Measurements from ENCODE around the gene PDE4D. TPM values are rescaled to one million over a fixed set of nuclear protein-coding genes. Genes with fewer than 3 reads are reported as not detected.
"Not testable (repeated sequence)": the region's sequence is repeated elsewhere in the genome, so short reads cannot be mapped to it uniquely, and the experiment has no call there.

PDE4D gene
- total RNA-seq, 1 experiment from 2014 or later: 2.4 TPM

GRCh38 chr5:58998544-58998943 lies 895.0 kb downstream of the PDE4D start:
- Histone ChIP-seq H3K9me3 (ENCODE audit: control insufficient read depth, insufficient read depth, low read depth, low read length) (no peaks in the 10 kb centered on the region), H3K27ac (ENCODE audit: low read length) (no peak overlapping the region), H3K4me1 (ENCODE audit: control insufficient read depth, insufficient read depth, low read length) (no peaks in the 10 kb centered on the region), H3K36me3 (ENCODE audit: control insufficient read depth, insufficient read depth, low read length) (no peaks in the 10 kb centered on the region), H3K4me3 (ENCODE audit: low read depth in 2 of 2, low read length in 2 of 2) (no peak overlapping the region), H3K27me3 (ENCODE audit: control insufficient read depth, insufficient read depth, low read length) (peaks cover 5% of the 10 kb centered on the region; the same call in 1 of the 2 replicates)
- in situ Hi-C loops (cut with HindIII; ENCODE audit: low pct_unique_long_range_greater_than_20kb, low sequenced_read_pairs) (no loop called here), intact Hi-C loops (cut with micrococcal nuclease; ENCODE audit: unreplicated experiment) (no loop called here)
- no peak for ATAC-seq
- DNase-seq (ENCODE audit: low read depth, low spot score): no peak
- CTCF ChIA-PET: no interaction called here
- TF ChIP-seq REST (IDR thresholded peaks at IDR 0.05; ENCODE audit: insufficient read depth in 1 of 2, low read depth in 2 of 2, low read length in 1 of 2) (no peak), TCF7L2 (IDR thresholded peaks at IDR 0.05; ENCODE audit: low read depth, low read length) (no peak), SIN3A (IDR thresholded peaks at IDR 0.05; ENCODE audit: borderline replicate concordance, insufficient read depth, low read depth, low read length) (no peak), CTCF (IDR thresholded peaks at IDR 0.05) (no peak), POLR2AphosphoS5 (IDR thresholded peaks at IDR 0.05; ENCODE audit: low read depth, low read length) (no peak)
- no TSS peak for BruUV-seq (replicated peaks)
- POLR2A ChIA-PET: no interaction called here

- H3K9me3 ChIP-seq (ENCODE audit: control insufficient read depth, insufficient read depth, low read depth, low read length); intact Hi-C loops (cut with micrococcal nuclease; ENCODE audit: unreplicated experiment); POLR2A ChIA-PET; ATAC-seq; DNase-seq (ENCODE audit: low read depth, low spot score); H3K27me3 ChIP-seq (ENCODE audit: control insufficient read depth, insufficient read depth, low read length); BruUV-seq (replicated peaks); H3K36me3 ChIP-seq (ENCODE audit: control insufficient read depth, insufficient read depth, low read length); in situ Hi-C loops (cut with HindIII; ENCODE audit: low pct_unique_long_range_greater_than_20kb, low sequenced_read_pairs); H3K27ac ChIP-seq (ENCODE audit: low read length); H3K4me3 ChIP-seq (ENCODE audit: low read depth in 2 of 2, low read length in 2 of 2); CTCF ChIA-PET; H3K4me1 ChIP-seq (ENCODE audit: control insufficient read depth, insufficient read depth, low read length): not testable (repeated sequence)
Observed at GRCh38 chr5:58995779-58996178, 897.7 kb downstream of the PDE4D start.

GRCh38 chr5:58993461-58993860 lies 900.1 kb downstream of the PDE4D start:
- H3K4me1 ChIP-seq (ENCODE audit: control insufficient read depth, insufficient read depth, low read length): no peaks in the 10 kb centered on the region
- H3K27ac ChIP-seq (ENCODE audit: low read length): no peak overlapping the region
- no peaks in the 10 kb centered on the region for H3K9me3 ChIP-seq (ENCODE audit: control insufficient read depth, insufficient read depth, low read depth, low read length)
- ChIA-PET CTCF (no interaction called here), POLR2A (no interaction called here)
- no peak for DNase-seq (ENCODE audit: low read depth, low spot score)
- in situ Hi-C loops (cut with HindIII; ENCODE audit: low pct_unique_long_range_greater_than_20kb, low sequenced_read_pairs): no loop called here
- no peaks in the 10 kb centered on the region for H3K36me3 ChIP-seq (ENCODE audit: control insufficient read depth, insufficient read depth, low read length)
- no peak for TF ChIP-seq TCF7L2 (IDR thresholded peaks at IDR 0.05; ENCODE audit: low read depth, low read length)
- no peak for TF ChIP-seq POLR2AphosphoS5 (IDR thresholded peaks at IDR 0.05; ENCODE audit: low read depth, low read length)
- TF ChIP-seq CTCF (IDR thresholded peaks at IDR 0.05): no peak
- no peak for TF ChIP-seq REST (IDR thresholded peaks at IDR 0.05; ENCODE audit: insufficient read depth in 1 of 2, low read depth in 2 of 2, low read length in 1 of 2)
- no peak for TF ChIP-seq SIN3A (IDR thresholded peaks at IDR 0.05; ENCODE audit: borderline replicate concordance, insufficient read depth, low read depth, low read length)
- BruUV-seq (replicated peaks): no TSS peak
- peaks cover 2% of the 10 kb centered on the region; the same call in 1 of the 2 replicates for H3K27me3 ChIP-seq (ENCODE audit: control insufficient read depth, insufficient read depth, low read length)
- no peak for ATAC-seq
- no peak overlapping the region for H3K4me3 ChIP-seq (ENCODE audit: low read depth in 2 of 2, low read length in 2 of 2)
- intact Hi-C loops (cut with micrococcal nuclease; ENCODE audit: unreplicated experiment): no loop called here
